NCI-H2196 treated with DMSO at 0.1 percent for 48 hours (cell line): Measurements from ENCODE around the gene CPA1.
"Not testable (repeated sequence)": the region's sequence is repeated elsewhere in the genome, so short reads cannot be mapped to it uniquely, and the experiment has no call there.

Experiments used
- DNase-seq: peaks from one replicate; lab custom pipeline; 2025; ENCODE audit not compliant: unreplicated experiment; lab: John Stamatoyannopoulos, UW

CPA1 gene

GRCh38 chr7:130371046-130371445 is 9.2 kb upstream of the CPA1 start:
- DNase-seq = no peak

- no peak for DNase-seq
Observed at GRCh38 chr7:130372402-130373165, 7.7 kb upstream of the CPA1 start.

GRCh38 chr7:130374507-130374906 is 5.8 kb upstream of the CPA1 start:
- no peak for DNase-seq

DNA sequence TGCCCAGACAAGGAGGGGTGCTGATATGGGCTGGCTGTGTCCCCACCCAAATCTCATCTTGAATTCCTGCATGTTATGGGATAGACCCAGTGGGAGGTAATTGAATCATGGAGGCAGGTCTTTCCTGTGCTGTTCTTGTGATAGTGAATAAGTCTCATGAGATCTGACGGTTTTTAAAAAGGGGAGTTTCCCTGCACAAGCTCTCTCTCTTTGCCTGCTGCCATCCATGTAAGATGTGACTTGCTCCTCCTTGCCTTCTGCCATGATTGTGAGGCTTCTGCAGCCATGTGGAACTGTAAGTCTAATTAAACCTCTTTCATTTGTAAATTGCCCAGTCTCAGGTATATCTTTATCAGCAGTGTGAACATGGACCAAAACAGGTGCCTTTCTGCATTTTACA is 3.8 kb upstream of the CPA1 start:
- not testable (repeated sequence) for DNase-seq

- DNase-seq = no peak
Observed at GRCh38 chr7:130377178-130377577, 3.1 kb upstream of the CPA1 start.

GRCh38 chr7:130379019-130379418 is 1.3 kb upstream of the CPA1 start:
- no peak for DNase-seq

DNA sequence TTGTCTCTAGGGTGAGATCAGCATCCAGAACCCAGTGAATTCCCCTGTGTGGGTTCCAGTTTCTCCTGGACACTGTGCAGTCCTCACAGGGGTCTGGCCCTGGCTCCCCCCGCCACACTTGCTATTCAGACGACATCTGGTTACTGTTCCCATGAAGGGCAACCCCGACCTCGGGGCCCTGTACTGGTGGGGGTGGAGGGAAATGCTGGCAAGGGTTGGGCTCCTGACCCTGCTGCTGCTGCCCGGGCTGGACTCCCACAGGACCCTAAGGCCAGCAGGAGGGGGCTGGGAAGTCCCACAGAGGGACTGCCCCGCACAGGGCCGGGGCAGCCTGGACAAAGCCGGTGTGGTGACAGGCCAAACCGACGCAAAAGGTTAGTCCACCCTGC is 768 bp upstream of the CPA1 start:
- no peak for DNase-seq

- no peak for DNase-seq
Observed at GRCh38 chr7:130380861-130381455, 664 bp downstream of the CPA1 start.

- DNase-seq = no peak
Observed at GRCh38 chr7:130381468-130382312, 1.4 kb downstream of the CPA1 start.

- no peak for DNase-seq
Observed at GRCh38 chr7:130383187-130383980, 3.1 kb downstream of the CPA1 start.

- DNase-seq = no peak
Observed at GRCh38 chr7:130384371-130384801, 4.1 kb downstream of the CPA1 start.

GRCh38 chr7:130384841-130385599 is 4.7 kb downstream of the CPA1 start:
- DNase-seq = no peak

GRCh38 chr7:130385600-130386066 is 5.3 kb downstream of the CPA1 start:
- DNase-seq = no peak

DNA sequence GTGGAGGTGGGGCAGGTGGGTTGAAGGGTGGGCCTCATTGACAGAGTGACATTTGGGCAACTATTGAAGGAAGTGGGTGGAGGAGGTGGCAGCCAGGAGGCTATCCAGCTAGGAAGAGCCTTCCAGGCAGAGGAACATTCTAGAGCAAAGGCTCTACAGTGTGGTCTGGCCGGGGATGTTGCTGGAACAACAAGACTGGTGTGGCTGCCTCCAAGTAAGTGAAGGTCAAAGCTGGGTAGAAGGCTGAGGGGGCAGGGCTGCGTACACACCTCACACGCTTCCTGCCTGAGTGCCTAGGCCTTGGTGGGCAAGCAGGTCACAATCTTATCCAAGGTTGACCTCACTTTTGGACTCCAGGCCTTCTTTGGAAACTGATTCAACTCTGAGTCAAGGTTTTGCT is 6.6 kb downstream of the CPA1 start:
- no peak for DNase-seq

DNA sequence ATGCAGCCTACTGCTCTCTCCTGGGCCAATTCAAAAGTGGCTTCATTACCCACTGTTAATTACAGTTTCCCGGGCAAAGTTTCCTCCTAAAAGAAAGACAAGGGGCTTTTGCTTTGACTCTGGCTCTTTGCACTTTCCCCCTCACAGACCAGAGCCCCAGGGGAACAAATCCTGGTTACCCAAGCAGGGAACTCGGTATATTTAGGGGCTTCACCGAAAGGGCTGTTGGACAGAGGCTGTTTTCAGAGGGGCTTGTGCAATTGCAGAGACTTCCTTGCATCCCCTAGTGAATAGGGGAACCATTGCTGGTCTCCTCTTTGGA is 7.0 kb downstream of the CPA1 start:
- DNase-seq = no peak

DNA sequence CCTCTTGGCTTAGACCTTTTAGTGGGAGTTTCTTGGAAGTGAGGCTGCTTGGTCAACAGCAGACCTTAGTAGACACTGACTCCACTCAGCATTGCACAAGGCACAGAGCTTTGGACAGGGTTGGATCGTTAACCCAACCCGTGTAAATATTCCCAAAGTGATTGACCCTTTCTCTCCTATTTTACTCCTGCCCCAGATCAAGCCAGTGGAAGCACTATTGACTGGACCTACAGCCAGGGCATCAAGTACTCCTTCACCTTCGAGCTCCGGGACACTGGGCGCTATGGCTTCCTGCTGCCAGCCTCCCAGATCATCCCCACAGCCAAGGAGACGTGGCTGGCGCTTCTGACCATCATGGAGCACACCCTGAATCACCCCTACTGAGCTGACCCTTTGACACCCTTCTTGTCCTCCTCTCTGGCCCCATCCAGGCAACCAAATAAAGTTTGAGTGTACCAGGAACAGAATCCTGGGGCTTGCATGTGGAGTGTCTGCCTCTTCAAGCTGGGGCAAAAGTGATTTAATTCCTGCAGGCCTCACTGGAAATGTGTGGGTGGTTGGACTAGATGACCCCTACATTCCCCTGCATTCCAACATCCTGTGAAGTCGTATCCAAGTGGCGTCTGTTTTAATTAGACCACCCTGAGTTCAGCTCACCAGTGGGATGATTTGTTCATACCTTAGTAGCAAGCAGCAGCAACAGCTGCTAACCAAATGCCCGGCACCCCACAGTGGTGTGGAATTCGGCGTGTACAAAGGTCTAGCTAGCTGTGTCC is 7.5 kb downstream of the CPA1 start:
- DNase-seq = no peak

DNA sequence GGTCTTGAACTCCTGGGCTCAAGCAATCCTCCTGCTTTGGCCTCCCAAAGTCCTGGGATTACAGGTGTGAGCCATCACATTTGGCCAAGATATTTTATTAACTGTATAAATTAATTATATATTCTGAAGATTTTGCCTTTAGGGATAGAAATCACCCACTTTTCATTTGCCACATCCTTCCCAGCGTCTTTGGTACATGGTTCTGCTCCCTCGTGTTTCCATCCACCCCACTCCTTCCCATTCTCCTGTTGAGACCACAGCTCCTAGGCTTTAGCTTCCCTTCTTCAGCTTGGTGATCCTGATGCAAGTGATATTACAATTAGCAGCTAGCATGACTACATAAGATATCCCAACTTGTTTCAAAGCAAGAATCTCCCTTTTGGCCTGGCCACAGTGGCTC is 8.4 kb downstream of the CPA1 start:
- no peak for DNase-seq

GRCh38 chr7:130390486-130390885 is 10.2 kb downstream of the CPA1 start:
- no peak for DNase-seq

GRCh38 chr7:130393101-130393561 is 12.8 kb downstream of the CPA1 start:
- no peak for DNase-seq
